Choroid plexus epithelial cell (primary cell): Measurements from ENCODE around the gene ACVR1B.

Experiments used
- DNase-seq: peaks from one replicate; pipeline ENCODE4 v3.0.0-alpha.2; 2010; ENCODE audit warnings: low read depth
- H3K4me3 ChIP-seq: 2 replicates; pipeline ENCODE4 v1.5.1; 2011; ENCODE audit warnings: low read depth, mild to moderate bottlenecking, control low read depth, low read length, moderate library complexity
- CTCF ChIP-seq: conservative IDR thresholded peaks from 2 replicates; pipeline ENCODE4 v1.5.1; 2011; ENCODE audit warnings: low read depth, mild to moderate bottlenecking, control low read depth, inconsistent platforms, low read length, moderate library complexity

ACVR1B gene

DNA sequence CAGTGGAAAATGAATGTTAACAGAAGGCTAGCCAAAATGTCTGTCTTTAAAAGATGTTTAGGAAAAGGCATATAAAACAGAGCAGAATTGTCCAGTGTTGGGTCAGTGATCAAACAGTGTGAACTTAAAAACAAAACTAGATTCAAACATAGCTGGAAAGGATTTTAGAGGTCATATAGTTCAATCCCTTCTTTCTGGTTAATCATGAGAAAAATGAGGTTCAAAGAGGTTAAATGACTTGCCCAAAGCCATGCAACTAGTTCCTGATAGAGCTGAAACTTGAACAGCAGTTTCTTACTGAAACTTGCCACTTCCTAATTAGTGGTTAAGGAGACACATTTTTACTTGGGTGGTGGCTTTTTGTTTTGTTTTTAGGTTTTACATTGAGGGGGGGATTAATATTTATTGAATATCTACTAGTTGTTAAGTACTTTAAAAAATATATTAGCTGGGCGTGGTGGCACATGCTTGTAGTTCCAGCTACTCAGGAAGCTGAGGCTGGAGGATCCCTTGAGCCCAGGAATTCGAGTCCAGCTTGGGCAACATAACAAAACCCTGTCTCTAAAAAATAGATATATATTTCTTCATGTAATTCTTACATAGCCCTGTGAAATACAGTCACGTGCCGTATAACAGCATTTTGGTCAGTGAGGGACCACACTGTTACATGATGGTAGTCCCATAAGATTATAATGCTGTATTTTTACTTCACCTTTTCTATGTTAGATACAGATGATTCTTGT, 20.4 kb downstream of the ACVR1B start:
- peak; percentile 52 for DNase-seq
- H3K4me3 ChIP-seq = no peak overlapping the region
- no peak for TF ChIP-seq CTCF

GRCh38 chr12:51972422-51972812, 20.9 kb downstream of the ACVR1B start:
- H3K4me3 ChIP-seq = no peak overlapping the region
- TF ChIP-seq CTCF = no peak
- no peak for DNase-seq

DNA sequence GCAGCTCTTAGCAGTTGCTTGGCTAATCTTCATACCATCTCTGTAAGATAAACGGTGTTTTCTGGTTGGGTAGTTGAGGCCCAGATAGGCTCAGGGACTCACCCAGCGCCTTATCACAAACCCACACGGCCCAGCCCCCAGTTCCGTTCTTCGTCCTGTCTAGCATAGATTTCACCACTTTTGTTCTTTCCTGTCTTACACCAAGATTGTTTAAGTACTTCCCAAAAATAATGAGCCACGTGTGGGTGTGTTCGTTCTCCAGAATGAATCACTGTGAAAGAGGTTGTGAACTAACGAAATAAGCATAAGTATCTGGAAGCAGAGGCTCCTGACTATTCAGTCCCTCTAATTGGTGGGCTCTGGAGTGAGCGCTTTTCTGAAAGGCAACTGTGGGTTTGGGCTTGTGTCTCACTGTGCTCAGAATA, 21.4 kb downstream of the ACVR1B start:
- peak; percentile 91 for DNase-seq
- TF ChIP-seq CTCF = no peak
- no peak overlapping the region for H3K4me3 ChIP-seq

GRCh38 chr12:51973560-51973959, 22.1 kb downstream of the ACVR1B start:
- peak; percentile 66 for DNase-seq
- no peak for TF ChIP-seq CTCF
- no peak overlapping the region for H3K4me3 ChIP-seq

- DNase-seq = no peak
- no peak overlapping the region for H3K4me3 ChIP-seq
- TF ChIP-seq CTCF = no peak
These were observed 23.1 kb downstream of the ACVR1B start for GRCh38 chr12:51974646-51975045.

- TF ChIP-seq CTCF = no peak
- DNase-seq = no peak
- no peak overlapping the region for H3K4me3 ChIP-seq
These were observed 23.7 kb downstream of the ACVR1B start for GRCh38 chr12:51975196-51975595.

DNA sequence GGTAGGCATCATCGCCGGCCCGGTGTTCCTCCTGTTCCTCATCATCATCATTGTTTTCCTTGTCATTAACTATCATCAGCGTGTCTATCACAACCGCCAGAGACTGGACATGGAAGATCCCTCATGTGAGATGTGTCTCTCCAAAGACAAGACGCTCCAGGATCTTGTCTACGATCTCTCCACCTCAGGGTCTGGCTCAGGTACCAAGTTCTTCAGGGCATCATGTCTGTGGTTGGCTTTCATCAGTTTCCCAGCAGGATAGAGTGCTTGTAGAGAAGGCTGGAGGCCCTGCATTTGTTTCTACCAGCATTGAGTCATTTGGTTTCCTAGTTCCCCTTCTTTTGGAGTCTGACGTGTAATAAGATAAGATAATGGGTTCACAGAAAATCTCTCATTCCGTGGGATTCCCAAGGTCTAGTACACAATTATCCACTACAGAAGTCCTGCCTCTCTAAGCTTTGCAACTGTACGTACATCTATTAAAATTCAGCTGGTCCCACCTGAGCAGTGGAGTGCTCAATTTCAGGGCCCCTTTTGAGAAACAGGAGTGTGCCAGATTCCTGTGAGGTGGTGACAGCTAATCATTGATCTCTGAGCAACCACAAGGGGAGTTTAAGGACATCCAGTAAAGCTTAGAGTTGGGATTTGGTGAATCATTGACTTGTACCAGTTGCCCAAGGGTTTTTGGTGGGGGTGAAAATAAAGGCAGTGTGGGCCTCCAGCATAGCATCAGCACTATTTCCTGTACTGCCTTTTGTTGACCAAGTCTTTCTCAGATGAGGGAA, 25.1 kb downstream of the ACVR1B start:
- no peak for TF ChIP-seq CTCF
- DNase-seq = peak; percentile 95
- H3K4me3 ChIP-seq = no peak overlapping the region
